T follicular helper cell (primary cell): Measurements from ENCODE around the gene CCP110.
"Not testable (repeated sequence)": the region's sequence is repeated elsewhere in the genome, so short reads cannot be mapped to it uniquely, and the experiment has no call there.

ENCODE experiments used
- DNase-seq: peaks from one replicate; pipeline ENCODE4 v3.0.0-alpha.2; 2020; ENCODE audit warnings: low read depth

Gene CCP110

DNA sequence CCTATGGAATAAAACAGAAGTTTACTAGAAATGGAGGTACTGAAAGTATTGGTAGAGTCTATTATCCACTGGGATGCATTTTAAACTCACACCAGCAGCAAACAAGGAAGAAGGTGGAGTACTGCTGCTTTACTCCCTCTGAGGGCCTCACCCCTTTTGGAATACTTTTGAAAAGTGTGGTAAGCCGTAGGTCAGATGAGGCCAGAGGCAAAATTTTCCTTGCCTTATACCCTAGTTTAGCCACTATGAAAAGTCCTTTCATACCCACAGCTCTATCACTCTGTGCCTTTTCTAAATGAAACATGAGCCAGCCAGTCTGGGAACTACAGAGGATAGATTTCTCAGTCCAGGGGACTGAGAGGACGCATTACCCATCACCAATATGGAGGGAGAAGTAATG is 15.9 kb upstream of the CCP110 start:
- DNase-seq: no peak

DNA sequence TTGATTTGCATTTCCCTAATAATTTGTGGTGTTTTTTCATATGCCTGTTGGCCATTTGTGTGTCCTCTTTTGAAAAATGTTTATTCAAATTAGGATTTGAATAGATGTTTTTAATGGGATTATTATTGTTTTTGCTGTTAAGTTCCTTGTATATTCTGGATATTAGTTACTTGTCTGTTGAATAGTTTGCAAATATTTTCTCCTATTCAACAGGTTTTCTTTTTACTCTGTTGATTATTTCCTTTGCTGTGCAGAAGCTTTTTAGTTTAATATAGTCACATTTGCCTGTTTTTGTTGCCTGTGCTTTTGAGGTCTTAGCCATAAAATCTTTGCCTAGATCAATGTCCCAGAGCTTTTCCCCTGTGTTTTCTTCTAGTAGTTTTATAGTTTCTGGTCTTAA is 11.4 kb upstream of the CCP110 start:
- no peak for DNase-seq

GRCh38 chr16:19513377-19514053 is 10.2 kb upstream of the CCP110 start:
- no peak for DNase-seq

- no peak for DNase-seq
These were observed 8.0 kb upstream of the CCP110 start for GRCh38 chr16:19515757-19516156.

- no peak for DNase-seq
These were observed 6.2 kb upstream of the CCP110 start for GRCh38 chr16:19517424-19518089.

DNA sequence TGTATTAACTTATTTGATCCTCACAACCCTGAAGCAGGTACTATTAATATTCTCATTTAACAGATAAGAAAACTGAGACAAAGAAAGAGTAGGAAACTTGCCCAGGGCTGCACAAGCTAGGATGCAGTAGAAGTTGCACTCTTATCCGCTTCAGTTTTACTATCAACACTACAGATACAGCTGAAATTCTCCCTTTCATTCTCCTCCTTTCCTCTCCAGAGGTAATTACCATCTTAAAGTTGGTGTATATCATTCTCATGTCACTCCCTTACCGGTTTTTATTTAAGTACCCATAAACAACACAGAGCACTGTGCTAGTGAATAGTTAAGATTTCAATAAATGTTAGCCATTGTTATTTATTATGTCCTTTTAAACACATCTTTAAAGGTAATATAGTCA is 5.4 kb upstream of the CCP110 start:
- DNase-seq: no peak

- no peak for DNase-seq
These were observed 2.8 kb upstream of the CCP110 start for GRCh38 chr16:19520861-19521331.

DNA sequence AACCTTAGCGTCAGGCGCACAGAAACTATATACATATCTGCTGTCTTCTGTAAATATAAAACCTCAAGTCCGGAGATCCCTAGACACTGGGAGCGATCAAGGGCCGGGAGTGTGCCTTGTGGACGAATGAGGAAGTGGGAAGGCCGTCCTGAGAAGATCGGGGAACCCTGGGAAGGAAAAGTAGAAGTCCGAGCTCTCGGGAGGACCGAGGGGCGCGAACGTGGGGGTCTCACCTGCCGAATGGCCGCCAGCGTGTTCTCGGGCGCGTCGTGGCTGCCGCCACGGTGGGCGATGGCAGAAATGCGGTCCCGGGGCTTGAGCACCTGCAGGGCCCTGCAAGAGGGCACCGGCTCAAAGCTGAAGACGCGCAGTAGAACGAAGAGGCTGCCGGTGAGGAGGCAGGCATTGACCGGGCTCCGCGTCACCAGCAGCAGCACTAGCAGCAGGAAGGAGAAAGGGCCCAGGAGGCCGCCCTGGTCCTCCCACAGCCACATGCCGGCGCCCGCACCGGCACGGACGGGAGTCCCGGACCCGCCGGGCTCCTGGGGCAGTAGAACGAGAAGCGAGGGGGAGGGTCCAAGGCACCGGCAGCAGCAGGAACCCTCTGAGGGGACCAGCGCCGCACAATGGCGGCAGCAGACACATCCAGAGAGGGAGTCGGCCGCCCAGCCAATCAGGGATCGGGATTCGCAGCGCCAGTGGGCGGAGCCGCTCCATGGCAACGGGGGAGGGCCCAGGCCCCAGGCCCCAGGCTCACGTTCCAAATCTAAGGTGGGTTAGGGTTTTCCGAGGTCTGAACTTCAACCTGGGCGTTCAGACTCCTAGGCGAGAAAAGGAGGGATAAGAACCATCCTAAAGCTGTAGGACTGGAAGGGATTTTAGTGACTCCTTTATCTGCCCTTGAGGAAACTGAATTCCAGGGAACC is 2.0 kb upstream of the CCP110 start, which contains the start of gene GDE1:
Gene GDE1, minus strand, starts transcription at position 628 of the 926 bp plus-strand sequence. Its CDS starts 134 bp downstream, at position 494.
- peak; percentile 92 for DNase-seq

DNA sequence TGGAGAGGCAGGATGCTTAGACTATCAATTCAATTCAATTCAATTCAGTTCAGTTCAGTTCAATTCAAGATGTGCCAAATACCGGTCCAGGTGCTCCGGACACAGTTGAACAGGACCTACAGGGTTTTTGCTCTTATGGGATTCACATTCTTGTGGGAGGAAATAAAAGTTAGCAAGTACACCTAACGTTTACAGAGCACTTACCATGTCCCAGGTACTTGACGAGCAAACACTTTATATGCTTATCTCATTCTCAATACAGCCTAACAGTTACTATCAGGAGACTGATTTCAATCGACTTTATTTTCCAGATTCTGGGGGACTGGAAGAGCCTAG is 1.4 kb upstream of the CCP110 start:
- no peak for DNase-seq

GRCh38 chr16:19522760-19523159 is 982 bp upstream of the CCP110 start:
- DNase-seq: no peak

- DNase-seq: no peak
These were observed 571 bp upstream of the CCP110 start for GRCh38 chr16:19523184-19523558.

GRCh38 chr16:19524356-19524615 is 544 bp downstream of the CCP110 start:
- no peak for DNase-seq

DNA sequence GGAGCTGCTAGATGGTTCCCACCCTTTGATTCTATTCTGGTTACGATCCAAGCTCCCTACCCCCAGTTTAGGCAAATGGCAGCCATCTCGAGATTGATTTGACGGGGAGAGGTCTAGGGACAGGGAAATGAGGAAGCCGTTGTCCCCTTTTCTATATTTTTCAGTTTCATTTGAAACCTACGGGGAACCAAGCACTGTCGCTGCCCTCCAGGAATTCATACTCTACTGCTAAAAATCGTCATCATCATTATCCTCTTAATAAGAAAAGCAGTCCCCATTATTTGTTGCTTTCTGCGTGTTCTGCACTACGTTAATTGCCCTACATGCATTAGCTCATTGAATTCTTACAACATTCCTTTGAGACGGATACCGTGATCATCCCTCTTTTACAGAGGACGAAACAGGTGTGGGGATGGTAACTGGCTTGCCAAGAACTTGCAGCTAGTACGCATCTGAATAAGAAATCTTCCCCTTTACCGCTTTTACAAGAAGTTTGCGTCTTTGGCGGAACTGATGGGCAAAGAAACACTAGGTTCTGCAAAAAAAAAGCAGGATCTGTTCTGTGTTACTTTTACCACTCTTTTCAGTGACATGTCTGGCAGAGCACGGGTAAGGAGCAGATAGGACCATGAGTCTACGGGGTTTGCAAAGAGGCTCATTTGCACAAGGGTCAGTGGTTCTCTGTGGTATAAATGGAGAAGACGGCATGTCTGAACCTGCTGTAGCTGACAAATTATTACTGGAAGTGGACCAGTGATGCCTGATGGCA is 1.1 kb downstream of the CCP110 start:
- DNase-seq: no peak

- no peak for DNase-seq
These were observed 1.6 kb downstream of the CCP110 start for GRCh38 chr16:19525385-19525723.

DNA sequence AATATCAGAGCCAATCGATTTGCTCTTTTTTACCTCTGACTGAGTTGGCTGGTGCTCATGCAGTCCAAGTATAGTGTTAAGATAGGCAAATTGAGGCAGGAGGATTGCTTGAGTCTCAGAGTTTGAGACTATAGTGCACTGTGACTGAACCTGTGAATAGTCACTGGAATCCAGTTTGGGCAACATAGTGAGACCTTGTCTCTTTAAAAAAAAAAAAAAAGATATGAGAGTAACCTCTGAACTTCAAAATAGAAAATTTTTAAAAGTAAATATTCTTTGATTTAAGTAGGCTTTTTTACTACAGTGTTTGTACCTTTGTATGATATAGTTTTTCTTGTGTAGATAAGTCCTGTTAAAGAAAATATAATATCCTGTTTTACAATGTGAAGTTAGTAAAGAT is 3.4 kb downstream of the CCP110 start:
- DNase-seq: no peak

GRCh38 chr16:19528666-19529065 is 4.9 kb downstream of the CCP110 start:
- no peak for DNase-seq

DNA sequence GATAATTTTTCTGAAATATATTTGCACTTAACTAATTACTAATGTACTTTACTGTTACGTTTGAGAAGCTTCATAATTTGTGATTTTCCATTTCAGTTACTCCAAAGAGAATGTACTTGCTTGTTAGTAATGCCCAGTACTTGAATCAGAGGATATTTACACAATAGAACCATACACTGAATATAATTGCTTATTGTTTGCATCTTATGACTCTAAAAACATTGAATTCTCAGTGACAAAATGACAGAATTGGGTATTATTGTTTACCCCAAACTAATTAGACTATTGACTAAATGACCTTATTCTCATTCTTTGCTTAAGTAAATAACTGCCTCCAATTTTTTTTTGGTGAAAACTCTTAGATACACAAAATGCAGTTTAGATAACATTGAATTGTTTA is 8.9 kb downstream of the CCP110 start:
- no peak for DNase-seq

GRCh38 chr16:19540241-19540970 is 16.7 kb downstream of the CCP110 start:
- DNase-seq: no peak

DNA sequence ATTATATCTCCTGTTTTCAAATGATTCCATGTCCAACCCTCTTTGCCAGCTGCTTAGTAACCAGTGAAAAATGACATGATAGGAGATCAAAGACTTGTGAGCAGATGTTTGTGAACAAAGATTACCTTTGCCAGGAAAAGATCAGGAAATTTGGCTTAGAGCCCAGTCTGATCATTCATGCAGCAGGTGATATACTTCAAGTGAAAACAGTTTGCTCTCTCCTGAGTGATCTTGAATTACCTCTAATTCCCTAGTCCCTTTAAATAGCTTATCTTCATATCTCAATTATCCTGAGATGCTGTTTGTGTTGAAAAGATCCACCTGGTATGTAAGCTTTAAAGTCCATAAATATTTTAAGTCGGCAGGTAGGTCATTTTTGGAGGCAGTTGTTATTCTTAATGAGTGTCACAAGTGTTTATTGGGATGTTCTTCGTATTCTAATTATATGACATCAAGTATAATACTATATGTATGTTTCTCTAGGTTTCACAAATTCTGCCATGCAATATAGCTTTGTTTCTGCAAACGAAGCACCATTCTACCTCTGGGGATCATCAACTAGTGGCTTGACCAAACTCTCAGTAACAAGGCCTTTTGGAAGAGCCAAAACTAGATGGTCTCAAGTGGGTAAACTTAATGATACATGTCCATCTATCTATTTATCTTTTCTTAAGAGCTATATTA is 18.5 kb downstream of the CCP110 start:
- no peak for DNase-seq

- DNase-seq: not testable (repeated sequence)
These were observed 19.7 kb downstream of the CCP110 start for GRCh38 chr16:19543278-19543996.
